Measurements from ENCODE around the gene CATSPER4. TPM values are rescaled to one million over a fixed set of nuclear protein-coding genes. Genes with fewer than 3 reads are reported as not detected.

The CATSPER4 gene
- total and polyA plus RNA-seq, 4 experiments from 2014 or later = not detected

DNA sequence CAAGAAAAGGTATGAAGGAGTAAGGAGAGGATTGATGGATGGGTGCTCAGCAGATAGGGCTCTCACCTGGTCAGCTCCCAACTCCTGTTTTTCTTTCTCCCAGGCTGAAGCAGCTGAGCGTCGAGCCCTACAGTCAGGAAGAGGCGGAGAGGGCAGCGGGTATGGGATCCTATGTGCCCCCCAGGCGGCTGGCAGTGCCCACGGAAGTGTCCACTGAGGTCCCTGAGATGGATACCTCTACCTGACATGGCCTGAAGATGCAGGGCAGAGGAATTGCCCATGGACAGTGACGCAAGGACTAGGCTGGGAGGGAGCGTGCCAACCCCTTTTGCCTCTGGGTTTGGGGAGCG is 20.0 kb upstream of the CATSPER4 start:
- Histone ChIP-seq H3K4me1 (ENCODE audit: insufficient read depth, low read length) (peaks cover 20% of the 10 kb centered on the region), H3K27me3 (ENCODE audit: insufficient read depth, low read length) (no peaks in the 10 kb centered on the region), H3K4me3 (ENCODE audit: low read length in 2 of 2) (peak overlapping the region; percentile 52 to 90), H3K27ac (ENCODE audit: low read depth, low read length) (peak overlapping the region; percentile 85), H3K9me3 (ENCODE audit: control insufficient read depth in 1 of 2, low read length in 2 of 2) (no peaks in the 10 kb centered on the region), H3K36me3 (ENCODE audit: insufficient read depth, low read length) (no peaks in the 10 kb centered on the region)
- Mint-ChIP-seq H3K4me3 (peak overlapping the region; percentile 83 to 91 (median 88)), H3K4me1 (peaks cover 4 to 25% (median 16%) of the 10 kb centered on the region in 4 donors), H3K27me3 (no peaks in the 10 kb centered on the region), H3K27ac (peak overlapping the region; percentile 71 to 94 (median 93)), H3K36me3 (no peaks in the 10 kb centered on the region), H3K9me3 (no peaks in the 10 kb centered on the region)
- ChIA-PET CTCF (ENCODE audit: partially characterized antibody) (interaction anchor here (0.6 to 10.3 kb wide), 36 partner anchors 8 to 300 kb away, joined by 3 to 167 read pairs (median 4); partner anchors contain the start of genes CEP85 and DHDDS), POLR2A (ENCODE audit: partially characterized antibody) (interaction anchor here (0.9 to 4.2 kb wide), 7 partner anchors 32 to 247 kb away, joined by 3 to 40 read pairs (median 7); partner anchors contain the start of gene CEP85)
- intact Hi-C loops (cut with micrococcal nuclease) = no loop called here
- no peak for DNase-seq

DNA sequence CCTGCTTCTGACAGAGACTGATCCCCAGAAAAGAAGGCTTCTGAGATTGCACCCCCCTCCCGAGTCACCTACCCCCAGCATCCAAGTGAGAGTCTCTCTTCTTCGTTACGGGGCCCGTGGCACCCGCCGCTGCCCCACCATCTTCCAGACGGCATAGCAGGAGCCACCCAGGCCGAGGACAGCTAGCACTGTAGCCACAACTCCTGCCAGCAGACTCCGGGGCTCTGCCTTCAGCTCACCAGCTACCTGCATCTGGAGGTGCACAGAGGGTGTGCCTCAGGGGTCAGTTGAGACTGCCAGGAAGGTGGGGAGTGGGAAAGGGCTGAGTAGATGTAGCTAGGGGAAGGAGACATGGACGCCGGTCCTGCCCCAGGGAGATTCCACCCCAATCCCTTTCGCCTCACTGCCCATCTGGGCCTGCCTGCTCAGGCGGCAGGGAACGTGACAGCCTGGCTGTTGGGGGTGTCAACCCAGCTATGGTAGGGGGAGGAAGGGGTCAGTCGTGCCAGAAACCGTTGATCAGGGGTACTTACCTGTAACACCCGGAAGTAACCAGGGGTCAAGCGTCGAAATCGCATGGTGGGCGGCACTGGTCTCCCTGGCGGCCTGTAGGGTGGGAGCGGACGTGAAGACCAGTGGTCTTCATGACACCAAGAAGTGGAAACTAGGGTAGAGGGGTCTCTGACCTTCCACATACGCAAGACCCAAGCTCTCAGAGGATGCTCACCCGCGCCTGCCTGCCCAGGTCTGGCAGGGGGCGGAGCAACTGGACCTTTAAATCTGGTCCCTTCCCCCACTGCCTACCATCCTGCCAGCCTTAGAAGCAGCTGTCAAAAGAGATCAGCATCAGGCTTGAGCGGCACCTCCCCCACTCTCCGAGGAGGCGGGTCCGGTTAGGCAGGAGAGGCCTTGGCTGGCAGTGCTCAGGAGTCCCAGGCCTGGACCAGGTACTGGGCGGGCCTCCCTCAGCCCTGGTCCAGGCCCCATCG is 19.0 kb upstream of the CATSPER4 start, which contains the start of gene ZNF593OS:
TSS of gene ZNF593OS (minus strand) at position 749 of the 989 bp plus-strand sequence. CDS start at position 578, 171 bp downstream.
- Mint-ChIP-seq H3K4me3 (peak within 1 kb of the TSS; percentile 83 to 91 (median 88)), H3K27ac (peak within 1 kb of the TSS in 6 of 7 donors; percentile 47 to 94 (median 93)), H3K36me3 (no peaks in the 10 kb centered on the region), H3K4me1 (peaks cover 4 to 25% (median 16%) of the 10 kb centered on the region in 4 donors), H3K27me3 (no peaks in the 10 kb centered on the region), H3K9me3 (no peaks in the 10 kb centered on the region)
- intact Hi-C loops (cut with micrococcal nuclease) = no loop called here
- no peak for DNase-seq
- Histone ChIP-seq H3K36me3 (ENCODE audit: insufficient read depth, low read length) (no peaks in the 10 kb centered on the region), H3K27me3 (ENCODE audit: insufficient read depth, low read length) (no peaks in the 10 kb centered on the region), H3K4me3 (ENCODE audit: low read length in 2 of 2) (peak within 1 kb of the TSS in 1 of 2 donors; percentile 90), H3K4me1 (ENCODE audit: insufficient read depth, low read length) (peaks cover 20% of the 10 kb centered on the region), H3K27ac (ENCODE audit: low read depth, low read length) (peak within 1 kb of the TSS; percentile 85), H3K9me3 (ENCODE audit: control insufficient read depth in 1 of 2, low read length in 2 of 2) (no peaks in the 10 kb centered on the region)
- ChIA-PET CTCF (ENCODE audit: partially characterized antibody) (interaction anchor here (0.8 to 10.3 kb wide), 10 partner anchors 8 to 246 kb away, joined by 3 to 167 read pairs (median 4); partner anchors contain the start of genes CEP85 and FAM110D), POLR2A (ENCODE audit: partially characterized antibody) (interaction anchor here (1.3 to 4.2 kb wide), 2 partner anchors 48 to 63 kb away, joined by 3 to 40 read pairs; partner anchors contain the start of gene CEP85)

DNA sequence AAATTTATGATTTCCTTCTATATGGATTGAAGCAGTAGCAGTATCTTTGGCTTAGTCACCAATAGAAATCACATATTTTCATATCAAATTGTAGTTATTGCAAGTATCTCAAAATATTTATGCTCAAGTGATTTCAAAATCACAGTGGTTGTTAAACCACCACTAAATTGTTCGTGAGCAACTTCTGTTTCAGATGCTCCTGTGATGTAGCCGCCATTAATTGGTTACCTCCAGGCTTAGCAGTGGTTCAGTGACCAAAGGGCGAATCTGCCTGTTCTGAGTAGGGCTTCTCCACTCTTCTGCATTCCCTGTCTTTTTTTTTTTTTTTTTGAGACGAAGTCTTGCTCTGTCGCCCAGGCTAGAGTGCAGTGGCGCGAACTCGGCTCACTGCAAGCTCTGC is 15.1 kb upstream of the CATSPER4 start:
- ChIA-PET CTCF (ENCODE audit: partially characterized antibody) (interaction anchor here (1.2 to 1.7 kb wide), 2 partner anchors 27 to 60 kb away, joined by 3 to 5 read pairs; no protein-coding TSS in a partner anchor), POLR2A (ENCODE audit: partially characterized antibody) (no interaction called here)
- no peak overlapping the region for H3K4me3 ChIP-seq (ENCODE audit: low read length in 2 of 2)
- peaks cover 2 to 12% (median 8%) of the 10 kb centered on the region in 4 donors for H3K4me1 Mint-ChIP-seq
- no peaks in the 10 kb centered on the region for H3K27me3 ChIP-seq (ENCODE audit: insufficient read depth, low read length)
- no peak for DNase-seq
- H3K36me3 ChIP-seq (ENCODE audit: insufficient read depth, low read length) = no peaks in the 10 kb centered on the region
- intact Hi-C loops (cut with micrococcal nuclease) = no loop called here
- H3K4me3 Mint-ChIP-seq = no peak overlapping the region
- no peaks in the 10 kb centered on the region for H3K36me3 Mint-ChIP-seq
- H3K27ac Mint-ChIP-seq = no peak overlapping the region
- no peaks in the 10 kb centered on the region for H3K9me3 Mint-ChIP-seq
- H3K27ac ChIP-seq (ENCODE audit: low read depth, low read length) = no peak overlapping the region
- peaks cover 12% of the 10 kb centered on the region for H3K4me1 ChIP-seq (ENCODE audit: insufficient read depth, low read length)
- no peaks in the 10 kb centered on the region for H3K27me3 Mint-ChIP-seq
- no peaks in the 10 kb centered on the region for H3K9me3 ChIP-seq (ENCODE audit: control insufficient read depth in 1 of 2, low read length in 2 of 2)

DNA sequence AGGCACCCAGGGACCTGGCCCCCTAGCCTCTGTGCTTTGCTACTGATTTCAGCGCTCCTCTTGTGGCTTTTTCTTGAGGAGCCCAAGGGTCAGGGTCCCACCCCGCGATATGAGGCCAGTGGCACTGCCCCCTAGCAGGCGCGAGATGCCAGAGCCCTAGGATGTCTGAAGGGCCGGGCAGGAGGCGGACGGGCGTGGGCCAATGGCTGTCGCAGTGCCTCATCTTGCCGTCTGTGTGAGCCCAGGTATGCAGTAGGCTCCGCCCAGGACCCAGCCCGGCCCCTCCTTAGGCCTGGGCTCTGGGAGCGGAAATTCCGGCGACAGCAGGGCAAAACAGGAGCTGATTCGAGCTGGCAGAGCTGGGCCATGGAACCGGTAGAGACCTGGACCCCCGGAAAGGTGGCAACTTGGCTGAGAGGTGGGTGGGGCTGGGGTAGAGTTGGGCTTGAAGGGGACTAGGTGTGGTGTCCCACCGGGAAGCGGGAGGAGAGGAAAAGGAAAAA is 13.2 kb upstream of the CATSPER4 start, which contains the start of gene CNKSR1:
TSS of gene CNKSR1 (plus strand) at position 310 of the 503 bp plus-strand sequence. CDS start at position 367, 57 bp downstream.
- peak within 1 kb of the TSS in 4 of 7 donors; percentile 8 to 90 (median 38) for H3K27ac Mint-ChIP-seq
- H3K27me3 Mint-ChIP-seq = no peaks in the 10 kb centered on the region
- no peak for DNase-seq
- ChIA-PET POLR2A (ENCODE audit: partially characterized antibody) (interaction anchor here (1.0 to 1.4 kb wide), 3 partner anchors 10 to 141 kb away, joined by 3 read pairs; partner anchors contain the start of gene CD52), CTCF (ENCODE audit: partially characterized antibody) (interaction anchor here (1.7 kb wide), 1 partner anchor 58 kb away, joined by 5 read pairs; no protein-coding TSS in a partner anchor)
- H3K9me3 Mint-ChIP-seq = no peaks in the 10 kb centered on the region
- H3K4me3 Mint-ChIP-seq = peak within 1 kb of the TSS in 4 of 8 donors; percentile 61 to 77 (median 74)
- intact Hi-C loops (cut with micrococcal nuclease) = no loop called here
- no peaks in the 10 kb centered on the region for H3K36me3 Mint-ChIP-seq
- Histone ChIP-seq H3K36me3 (ENCODE audit: insufficient read depth, low read length) (no peaks in the 10 kb centered on the region), H3K9me3 (ENCODE audit: control insufficient read depth in 1 of 2, low read length in 2 of 2) (no peaks in the 10 kb centered on the region), H3K27me3 (ENCODE audit: insufficient read depth, low read length) (no peaks in the 10 kb centered on the region), H3K27ac (ENCODE audit: low read depth, low read length) (no peak within 1 kb of the TSS), H3K4me3 (ENCODE audit: low read length in 2 of 2) (no peak within 1 kb of the TSS), H3K4me1 (ENCODE audit: insufficient read depth, low read length) (no peaks in the 10 kb centered on the region)
- peaks cover 0 to 4% (median 0%) of the 10 kb centered on the region in 4 donors for H3K4me1 Mint-ChIP-seq

DNA sequence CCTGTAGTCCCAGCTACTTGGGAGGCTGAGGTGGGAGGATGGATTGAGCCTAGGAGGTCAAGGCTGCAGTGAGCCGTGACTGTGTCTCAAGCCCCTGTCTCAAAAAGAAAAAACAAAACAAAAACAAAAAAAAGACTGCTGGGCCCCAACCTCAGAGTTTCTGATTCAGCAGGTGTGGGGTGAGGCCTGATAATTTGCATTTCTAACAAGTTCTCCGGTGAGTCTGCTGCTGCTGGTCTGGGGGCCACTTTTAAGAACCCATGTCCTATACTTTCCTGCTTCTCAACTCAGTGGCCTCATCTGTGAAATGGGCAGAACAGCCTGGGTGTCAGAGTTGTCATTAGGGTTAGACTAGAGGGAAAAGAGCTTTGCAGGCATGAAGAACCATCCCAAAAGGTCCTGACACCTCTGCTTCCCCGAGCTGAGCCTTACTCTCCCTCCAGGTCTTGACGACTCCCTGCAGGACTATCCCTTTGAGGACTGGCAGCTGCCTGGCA is 10.3 kb upstream of the CATSPER4 start:
- Histone ChIP-seq H3K27me3 (ENCODE audit: insufficient read depth, low read length) (no peaks in the 10 kb centered on the region), H3K4me1 (ENCODE audit: insufficient read depth, low read length) (no peaks in the 10 kb centered on the region), H3K4me3 (ENCODE audit: low read length in 2 of 2) (no peak overlapping the region), H3K27ac (ENCODE audit: low read depth, low read length) (no peak overlapping the region), H3K9me3 (ENCODE audit: control insufficient read depth in 1 of 2, low read length in 2 of 2) (no peaks in the 10 kb centered on the region), H3K36me3 (ENCODE audit: insufficient read depth, low read length) (no peaks in the 10 kb centered on the region)
- Mint-ChIP-seq H3K9me3 (no peaks in the 10 kb centered on the region), H3K27ac (no peak overlapping the region), H3K4me1 (peaks cover 0 to 4% (median 0%) of the 10 kb centered on the region in 4 donors), H3K27me3 (no peaks in the 10 kb centered on the region), H3K36me3 (no peaks in the 10 kb centered on the region), H3K4me3 (no peak overlapping the region)
- POLR2A ChIA-PET (ENCODE audit: partially characterized antibody) = no interaction called here
- CTCF ChIA-PET (ENCODE audit: partially characterized antibody) = interaction anchor here (0.7 to 1.0 kb wide), 2 partner anchors 11 to 17 kb away, joined by 3 read pairs; partner anchors contain the start of gene ZNF593
- intact Hi-C loops (cut with micrococcal nuclease) = no loop called here
- no peak for DNase-seq

DNA sequence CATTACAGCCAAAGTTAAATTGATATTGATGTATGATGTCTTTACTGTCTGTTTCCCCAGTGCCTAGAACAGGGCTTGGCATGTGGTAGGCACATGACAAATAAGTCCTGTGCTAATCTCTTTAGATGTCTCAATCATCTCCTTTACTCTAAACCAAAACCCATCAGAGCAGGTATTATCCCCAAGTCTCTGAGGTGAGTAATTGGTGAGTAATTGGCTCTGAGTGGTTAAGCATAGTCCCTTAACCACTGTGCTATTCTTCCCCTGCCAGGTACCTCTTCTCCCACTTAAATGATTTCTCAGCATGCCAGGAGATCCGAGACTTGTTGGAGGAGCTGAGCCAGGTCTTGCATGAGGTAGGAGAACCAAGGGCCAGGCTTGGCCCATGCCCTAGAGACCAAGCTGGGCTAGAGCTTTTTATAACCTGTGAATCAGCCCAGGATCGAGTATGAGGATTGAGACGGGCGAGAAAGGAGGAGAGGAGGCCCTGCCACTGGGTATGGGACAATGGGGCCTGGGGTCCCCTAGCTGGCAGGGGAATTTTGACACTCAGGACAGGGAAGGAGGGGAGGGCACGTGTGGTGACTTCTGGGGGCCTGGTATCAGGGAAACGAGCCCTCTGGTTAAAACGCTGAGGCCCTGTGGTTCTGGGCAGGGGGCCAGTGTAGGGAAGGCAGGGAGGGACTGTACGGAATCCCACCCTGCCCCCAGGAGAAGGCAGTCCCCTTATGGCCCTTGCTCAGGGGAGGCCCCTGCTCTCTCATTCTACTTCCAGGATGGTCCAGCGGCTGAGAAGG is 8.6 kb upstream of the CATSPER4 start:
- no peaks in the 10 kb centered on the region for H3K9me3 Mint-ChIP-seq
- H3K4me3 ChIP-seq (ENCODE audit: low read length in 2 of 2) = no peak overlapping the region
- no peaks in the 10 kb centered on the region for H3K27me3 ChIP-seq (ENCODE audit: insufficient read depth, low read length)
- DNase-seq = no peak
- H3K4me3 Mint-ChIP-seq = peak overlapping the region in 1 of 8 donors; percentile 57
- peaks cover 0 to 4% (median 0%) of the 10 kb centered on the region in 4 donors for H3K4me1 Mint-ChIP-seq
- no peaks in the 10 kb centered on the region for H3K36me3 ChIP-seq (ENCODE audit: insufficient read depth, low read length)
- intact Hi-C loops (cut with micrococcal nuclease) = no loop called here
- no peaks in the 10 kb centered on the region for H3K27me3 Mint-ChIP-seq
- no peaks in the 10 kb centered on the region for H3K36me3 Mint-ChIP-seq
- no peaks in the 10 kb centered on the region for H3K4me1 ChIP-seq (ENCODE audit: insufficient read depth, low read length)
- H3K27ac ChIP-seq (ENCODE audit: low read depth, low read length) = no peak overlapping the region
- CTCF ChIA-PET (ENCODE audit: partially characterized antibody) = interaction anchor here (1.1 kb wide), 1 partner anchor 12 kb away, joined by 4 read pairs; the partner anchor contains the start of gene ZNF593
- H3K9me3 ChIP-seq (ENCODE audit: control insufficient read depth in 1 of 2, low read length in 2 of 2) = no peaks in the 10 kb centered on the region
- H3K27ac Mint-ChIP-seq = peak overlapping the region in 1 of 7 donors; percentile 5
- POLR2A ChIA-PET (ENCODE audit: partially characterized antibody) = no interaction called here
